Tibial nerve (tissue), 3 donors: ENCODE data around the gene OSBPL3.

Source experiments
- CTCF ChIP-seq, 5 experiments: fragments of 200-600 bp in 3 of 5; fragments of 450-650 bp in 2 of 5; sonication (generic) in 3 of 5; IDR thresholded peaks; one replicate each; pipeline ENCODE4 v1.5.1; 2016 to 2019; ENCODE audit warnings: antibody characterized with exemption in 5 of 5, mild to moderate bottlenecking in 3 of 5, moderate library complexity in 2 of 5
- POLR2A ChIP-seq, 2 donors: fragments of 450-650 bp; IDR thresholded peaks; one replicate each; pipeline ENCODE4 v1.6.1; 2017; ENCODE audit warnings: antibody characterized with exemption in 2 of 2, mild to moderate bottlenecking in 2 of 2, moderate library complexity in 2 of 2

DNA sequence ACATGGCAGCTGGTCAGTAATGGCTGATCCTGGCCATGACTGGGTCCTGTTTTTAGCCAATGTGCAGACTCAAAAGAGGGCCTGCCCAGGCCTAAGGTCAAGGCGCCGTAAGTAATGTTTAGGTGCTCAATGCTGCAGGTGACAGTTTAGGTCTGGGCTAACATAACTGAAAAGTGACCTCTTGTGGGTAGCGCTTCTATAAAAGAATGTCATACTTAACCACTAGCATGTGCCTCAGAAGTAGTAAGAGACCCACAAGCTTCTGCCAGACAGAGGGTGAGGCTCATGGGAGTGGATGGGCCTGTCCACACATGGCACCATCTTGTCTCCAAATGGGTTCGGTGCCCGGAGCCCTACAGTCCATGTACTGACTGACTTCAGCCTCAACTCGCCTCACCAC, 132.2 kb downstream of the OSBPL3 start:
- no peak for TF ChIP-seq CTCF (IDR thresholded peaks at IDR 0.05)
- no peak for TF ChIP-seq POLR2A (IDR thresholded peaks at IDR 0.05)
